ENCODE data around the gene RAB6C.
"Not testable (repeated sequence)": the region's sequence is repeated elsewhere in the genome, so short reads cannot be mapped to it uniquely, and the experiment has no call there.

The RAB6C gene

GRCh38 chr2:129996657-129997237 lies 17.3 kb downstream of the RAB6C start:
- not testable (repeated sequence) for DNase-seq

GRCh38 chr2:129998771-129999170 lies 19.3 kb downstream of the RAB6C start:
- not testable (repeated sequence) for DNase-seq

GRCh38 chr2:130005862-130006261 lies 26.4 kb downstream of the RAB6C start:
- not testable (repeated sequence) for DNase-seq

- not testable (repeated sequence) for DNase-seq
These were observed 37.2 kb downstream of the RAB6C start for GRCh38 chr2:130016701-130017100.

- DNase-seq = no peak
These were observed 39.9 kb downstream of the RAB6C start for GRCh38 chr2:130019402-130019801.

GRCh38 chr2:130020069-130020468 lies 40.6 kb downstream of the RAB6C start:
- DNase-seq = not testable (repeated sequence)

GRCh38 chr2:130025931-130026330 lies 46.5 kb downstream of the RAB6C start:
- peak; percentile 6 for DNase-seq
